ENCODE data around the gene TANK. TPM values are rescaled to one million over a fixed set of nuclear protein-coding genes. Genes with fewer than 3 reads are reported as not detected.
A peak's percentile ranks its signal among the peaks of the same experiment; 100 is the strongest.

The TANK gene
- total and polyA plus RNA-seq, 2 of the 13 experiments (the other 11 are each of a cell fraction or from before 2014, with no cell fraction given) = 66.9 to 96.1 TPM

DNA sequence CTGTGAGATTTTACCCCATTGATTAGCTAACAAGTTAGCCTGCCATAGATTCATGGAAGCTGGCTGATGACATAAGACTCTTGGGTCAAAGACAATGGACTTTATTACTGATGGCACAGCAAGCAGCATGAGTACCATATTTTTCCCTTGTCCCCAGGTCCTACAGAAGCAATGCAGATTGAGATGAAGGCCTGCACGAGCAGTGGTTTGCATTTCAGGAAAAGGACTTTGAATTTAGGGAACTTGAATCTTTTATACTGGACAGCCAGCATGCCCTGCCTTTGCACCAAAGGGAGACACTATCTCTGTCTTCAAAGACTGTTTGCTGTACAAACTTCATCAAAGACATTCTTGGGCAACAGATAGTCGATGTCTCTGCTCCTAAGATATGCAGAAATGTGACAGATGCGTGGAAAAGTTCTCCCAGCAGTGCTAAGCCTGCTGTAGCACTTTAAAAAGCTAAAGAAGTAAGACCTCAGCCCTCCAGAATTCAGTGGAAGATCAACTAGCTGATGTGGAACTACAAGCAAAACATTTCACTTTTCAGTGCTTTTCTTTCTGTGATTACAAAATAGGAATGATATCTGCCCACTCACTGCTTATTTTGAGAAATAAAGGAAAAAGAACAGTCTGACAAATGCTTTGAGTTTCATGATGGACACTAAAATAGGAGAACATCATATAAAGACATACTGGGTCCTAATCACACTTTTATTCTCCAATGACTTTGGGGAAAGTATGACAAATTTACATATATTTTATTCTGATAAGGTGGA lies 44.4 kb upstream of the TANK start (continued):
- TF ChIP-seq CBX2 (IDR thresholded peaks at IDR 0.05; ENCODE audit: low read depth, low read length) (no peak), CBX2 (CRISPR knock-in tag; IDR thresholded peaks at IDR 0.05; ENCODE audit: low read depth) (no peak), PRDM15 (CRISPR knock-in tag; IDR thresholded peaks at IDR 0.05) (no peak), DMTF1 (CRISPR knock-in tag; IDR thresholded peaks at IDR 0.05) (no peak), NCOA5 (CRISPR knock-in tag; IDR thresholded peaks at IDR 0.05) (no peak), ZNF644 (CRISPR knock-in tag; IDR thresholded peaks at IDR 0.05; ENCODE audit: low read depth) (peak; percentile 97), YY1 (IDR thresholded peaks at IDR 0.05; ENCODE audit: insufficient read depth, insufficient replicate concordance, low read depth, low read length) (peak; percentile 47), ZBTB20 (CRISPR knock-in tag; IDR thresholded peaks at IDR 0.05; ENCODE audit: borderline replicate concordance, low read depth) (no peak), ZNF205 (CRISPR knock-in tag; IDR thresholded peaks at IDR 0.05) (peak; percentile 60; the same call in 1 of the 2 replicates), SP140L (CRISPR knock-in tag; IDR thresholded peaks at IDR 0.05; ENCODE audit: borderline replicate concordance) (no peak), ZNF607 (CRISPR knock-in tag; IDR thresholded peaks at IDR 0.05; ENCODE audit: borderline replicate concordance) (no peak), CC2D1A (CRISPR knock-in tag; IDR thresholded peaks at IDR 0.05) (no peak), ZNF530 (CRISPR knock-in tag; IDR thresholded peaks at IDR 0.05; ENCODE audit: low read depth) (no peak), FOXK1 (CRISPR knock-in tag; IDR thresholded peaks at IDR 0.05; ENCODE audit: borderline replicate concordance, low read depth) (no peak), ZNF350 (CRISPR knock-in tag; IDR thresholded peaks at IDR 0.05; ENCODE audit: borderline replicate concordance, low read depth) (no peak), KMT2B (CRISPR knock-in tag; IDR thresholded peaks at IDR 0.05) (no peak), SP2 (CRISPR knock-in tag; IDR thresholded peaks at IDR 0.05) (no peak)
- TF ChIP-seq, protein P1, sequence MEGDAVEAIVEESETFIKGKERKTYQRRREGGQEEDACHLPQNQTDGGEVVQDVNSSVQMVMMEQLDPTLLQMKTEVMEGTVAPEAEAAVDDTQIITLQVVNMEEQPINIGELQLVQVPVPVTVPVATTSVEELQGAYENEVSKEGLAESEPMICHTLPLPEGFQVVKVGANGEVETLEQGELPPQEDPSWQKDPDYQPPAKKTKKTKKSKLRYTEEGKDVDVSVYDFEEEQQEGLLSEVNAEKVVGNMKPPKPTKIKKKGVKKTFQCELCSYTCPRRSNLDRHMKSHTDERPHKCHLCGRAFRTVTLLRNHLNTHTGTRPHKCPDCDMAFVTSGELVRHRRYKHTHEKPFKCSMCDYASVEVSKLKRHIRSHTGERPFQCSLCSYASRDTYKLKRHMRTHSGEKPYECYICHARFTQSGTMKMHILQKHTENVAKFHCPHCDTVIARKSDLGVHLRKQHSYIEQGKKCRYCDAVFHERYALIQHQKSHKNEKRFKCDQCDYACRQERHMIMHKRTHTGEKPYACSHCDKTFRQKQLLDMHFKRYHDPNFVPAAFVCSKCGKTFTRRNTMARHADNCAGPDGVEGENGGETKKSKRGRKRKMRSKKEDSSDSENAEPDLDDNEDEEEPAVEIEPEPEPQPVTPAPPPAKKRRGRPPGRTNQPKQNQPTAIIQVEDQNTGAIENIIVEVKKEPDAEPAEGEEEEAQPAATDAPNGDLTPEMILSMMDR (CRISPR knock-in tag; IDR thresholded peaks at IDR 0.05) = no peak
- TF ChIP-seq, protein P2, sequence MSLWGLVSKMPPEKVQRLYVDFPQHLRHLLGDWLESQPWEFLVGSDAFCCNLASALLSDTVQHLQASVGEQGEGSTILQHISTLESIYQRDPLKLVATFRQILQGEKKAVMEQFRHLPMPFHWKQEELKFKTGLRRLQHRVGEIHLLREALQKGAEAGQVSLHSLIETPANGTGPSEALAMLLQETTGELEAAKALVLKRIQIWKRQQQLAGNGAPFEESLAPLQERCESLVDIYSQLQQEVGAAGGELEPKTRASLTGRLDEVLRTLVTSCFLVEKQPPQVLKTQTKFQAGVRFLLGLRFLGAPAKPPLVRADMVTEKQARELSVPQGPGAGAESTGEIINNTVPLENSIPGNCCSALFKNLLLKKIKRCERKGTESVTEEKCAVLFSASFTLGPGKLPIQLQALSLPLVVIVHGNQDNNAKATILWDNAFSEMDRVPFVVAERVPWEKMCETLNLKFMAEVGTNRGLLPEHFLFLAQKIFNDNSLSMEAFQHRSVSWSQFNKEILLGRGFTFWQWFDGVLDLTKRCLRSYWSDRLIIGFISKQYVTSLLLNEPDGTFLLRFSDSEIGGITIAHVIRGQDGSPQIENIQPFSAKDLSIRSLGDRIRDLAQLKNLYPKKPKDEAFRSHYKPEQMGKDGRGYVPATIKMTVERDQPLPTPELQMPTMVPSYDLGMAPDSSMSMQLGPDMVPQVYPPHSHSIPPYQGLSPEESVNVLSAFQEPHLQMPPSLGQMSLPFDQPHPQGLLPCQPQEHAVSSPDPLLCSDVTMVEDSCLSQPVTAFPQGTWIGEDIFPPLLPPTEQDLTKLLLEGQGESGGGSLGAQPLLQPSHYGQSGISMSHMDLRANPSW (CRISPR knock-in tag; IDR thresholded peaks at IDR 0.05; ENCODE audit: borderline replicate concordance) = peak; percentile 58; the same call in 1 of the 2 replicates

All from HepG2 (cell line).